Stimulated activated CD8-positive, alpha-beta memory T cell treated with anti-CD3 and anti-CD28 coated beads, Interleukin-7, amount 100 ng/mL, for 4 hours (primary cell): Measurements from ENCODE around the gene LEF1.

Experiments
- DNase-seq, 2 donors: peaks; one replicate each; pipeline ENCODE4 v3.0.0-alpha.2; 2020; ENCODE audit warnings: low read depth in 2 of 2

LEF1 gene

DNA sequence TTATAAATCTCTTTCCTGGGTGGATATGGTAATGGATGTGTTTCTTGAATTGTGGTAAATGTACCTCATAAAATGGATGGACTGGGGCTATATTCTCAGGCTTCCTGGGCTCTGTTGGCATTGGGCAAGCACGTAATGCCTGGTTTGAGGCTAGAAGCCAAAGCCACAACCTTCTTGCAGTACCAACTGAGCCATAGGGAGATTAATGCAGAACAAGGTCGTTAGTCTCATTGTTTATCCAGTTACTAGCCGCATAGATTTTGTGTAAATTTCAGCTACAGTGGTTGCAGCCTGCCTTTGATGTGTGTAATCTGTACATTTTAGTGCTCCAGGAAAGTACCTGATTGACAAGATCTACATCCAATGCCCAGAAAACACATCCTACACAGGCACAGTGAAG is 7.2 kb upstream of the LEF1 start:
- no peak for DNase-seq

GRCh38 chr4:108174856-108175255 is 6.1 kb upstream of the LEF1 start:
- DNase-seq, result no peak

DNA sequence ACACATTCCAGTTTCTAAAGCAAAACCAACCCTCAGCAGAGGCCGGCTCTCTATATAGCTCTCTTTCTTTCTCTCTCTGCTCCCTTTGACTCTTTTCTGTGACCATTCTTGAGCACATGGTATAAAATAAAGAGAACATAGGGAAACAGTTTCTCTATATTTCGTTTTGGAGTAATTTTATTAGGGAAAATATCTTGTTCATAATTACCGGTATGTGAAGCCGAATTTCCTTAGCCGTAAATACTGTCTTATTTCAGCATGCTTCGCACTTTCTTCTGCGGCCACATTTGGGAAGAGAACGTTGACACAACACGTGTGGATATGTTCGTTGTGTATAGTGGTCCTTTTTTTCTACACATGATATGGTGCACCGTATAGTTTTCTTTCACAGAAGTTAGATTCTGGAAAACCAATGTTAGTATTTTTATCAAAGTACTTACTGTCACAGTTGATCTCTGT is 4.9 kb upstream of the LEF1 start:
- DNase-seq, result no peak

DNA sequence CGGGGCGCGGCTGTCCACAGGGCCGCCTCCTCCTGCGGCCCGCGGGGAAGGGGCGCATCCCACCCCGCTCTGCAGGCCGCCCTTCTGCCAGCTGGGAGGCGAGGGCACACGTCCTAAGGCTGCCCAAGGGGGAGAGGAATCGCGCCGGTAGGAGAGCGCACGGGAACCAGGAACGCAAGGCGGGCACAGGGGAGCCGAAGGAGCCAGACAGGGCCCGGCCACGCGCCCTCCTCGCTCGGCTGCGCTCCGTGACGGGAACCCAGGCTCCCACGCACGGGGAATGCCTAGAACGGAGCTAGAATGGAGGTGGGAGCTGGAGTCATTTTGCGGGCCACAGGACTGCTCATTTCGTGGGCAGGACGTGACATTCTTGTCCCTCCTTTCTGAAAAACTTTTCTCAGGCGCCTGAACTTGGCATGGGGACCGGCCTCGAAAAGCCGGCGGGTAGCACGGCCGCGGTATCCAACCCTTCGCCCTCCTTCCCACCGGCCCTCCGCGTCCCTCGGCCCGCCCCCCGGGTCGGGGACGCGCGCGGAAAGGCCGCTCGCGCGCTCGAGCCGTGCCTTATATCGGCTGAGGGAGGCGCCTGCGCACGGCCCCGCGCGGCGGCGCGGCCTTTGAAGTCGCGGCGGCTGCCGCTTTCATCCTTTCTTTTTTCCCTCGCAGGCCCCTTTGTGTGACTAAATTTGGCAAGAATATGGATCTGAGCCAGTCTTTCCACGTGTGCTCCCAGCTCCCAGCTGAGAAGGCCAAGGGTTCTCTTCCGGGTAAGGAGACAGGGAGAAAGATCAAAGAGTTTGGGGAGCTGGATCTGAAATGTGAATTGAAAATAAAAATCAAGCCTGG is 4.2 kb upstream of the LEF1 start:
- DNase-seq, result peak in 1 of 2 donors; percentile 62

GRCh38 chr4:108172231-108172752 is 3.6 kb upstream of the LEF1 start:
- DNase-seq, result no peak

DNA sequence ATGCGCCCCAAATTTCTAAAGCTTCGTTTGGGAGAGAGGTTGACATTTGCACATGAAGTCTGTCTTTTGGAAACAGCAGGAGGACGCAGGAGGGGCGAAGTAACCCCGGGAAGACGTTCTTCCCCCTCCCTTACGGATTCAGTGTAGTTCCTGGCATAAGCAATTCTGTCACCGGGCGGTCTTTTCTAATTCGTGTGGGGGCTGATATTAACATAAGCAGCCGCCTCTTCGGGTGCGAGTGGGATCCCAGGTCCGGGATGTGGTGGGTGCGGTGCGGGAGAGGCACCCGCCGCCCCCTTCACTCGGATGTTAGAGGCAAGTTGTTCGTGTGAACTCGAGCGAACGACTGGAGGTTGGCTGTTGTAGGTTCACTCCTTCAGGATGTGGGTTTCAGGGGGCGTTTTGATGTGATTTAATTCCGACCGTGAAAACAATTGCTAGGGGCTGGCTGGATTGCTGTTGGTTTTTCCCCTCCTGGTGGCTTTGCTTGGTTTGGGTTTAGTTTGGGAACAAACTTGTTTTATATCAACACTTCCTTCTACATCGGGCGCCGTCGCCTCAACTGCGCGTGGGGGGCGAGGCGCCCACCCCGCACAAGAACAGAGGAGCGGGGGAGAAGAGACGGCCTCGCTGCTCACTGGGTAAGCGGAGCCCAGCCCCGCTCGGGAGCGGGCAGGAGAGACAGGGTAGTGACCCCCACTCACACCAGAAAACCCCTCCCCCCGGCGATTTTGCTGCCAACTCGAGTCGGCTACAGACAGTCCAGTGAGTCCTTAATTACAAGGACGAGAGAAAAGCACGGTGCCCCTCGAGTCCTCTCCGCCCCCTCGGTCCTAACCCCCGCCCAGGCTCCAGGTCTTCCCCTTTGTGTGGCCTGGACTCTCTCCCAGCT is 2.9 kb upstream of the LEF1 start:
- peak; percentile 56 to 57 for DNase-seq

DNA sequence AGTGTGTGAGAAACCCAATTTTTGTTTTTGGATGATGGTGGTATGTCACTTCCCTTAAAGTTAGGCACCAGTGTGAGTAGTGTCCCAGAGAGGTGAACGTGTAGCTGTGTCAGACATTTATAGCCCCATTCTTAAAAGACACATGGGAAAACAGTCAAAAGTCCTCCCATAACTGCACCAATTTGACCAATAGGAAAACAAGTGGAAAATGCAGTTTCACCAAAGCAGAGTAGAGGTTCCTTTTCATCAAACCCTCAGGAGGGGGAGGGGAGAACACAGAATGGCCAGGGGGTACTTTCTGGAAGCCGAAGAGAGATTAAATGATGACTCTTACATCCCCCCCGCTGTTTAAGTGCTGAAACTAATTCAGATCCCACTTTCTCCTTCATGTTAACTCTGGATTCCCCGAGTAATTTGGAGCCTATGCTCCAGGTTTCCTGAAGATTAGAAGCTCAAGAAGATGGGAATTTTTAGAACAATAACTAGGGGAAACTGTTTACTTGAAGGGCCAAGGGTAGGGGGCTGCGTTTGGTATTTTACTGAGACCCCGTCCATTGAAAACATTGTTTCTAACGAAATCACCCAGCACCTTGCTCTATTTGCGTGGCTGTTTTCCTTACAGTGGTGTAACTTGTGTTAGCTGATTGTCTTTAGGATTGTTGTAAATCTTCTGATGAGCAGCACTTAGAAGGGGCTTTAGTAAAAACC is 2.1 kb upstream of the LEF1 start:
- no peak for DNase-seq

- no peak for DNase-seq
Measured at GRCh38 chr4:108169664-108170063, 932 bp upstream of the LEF1 start.

DNA sequence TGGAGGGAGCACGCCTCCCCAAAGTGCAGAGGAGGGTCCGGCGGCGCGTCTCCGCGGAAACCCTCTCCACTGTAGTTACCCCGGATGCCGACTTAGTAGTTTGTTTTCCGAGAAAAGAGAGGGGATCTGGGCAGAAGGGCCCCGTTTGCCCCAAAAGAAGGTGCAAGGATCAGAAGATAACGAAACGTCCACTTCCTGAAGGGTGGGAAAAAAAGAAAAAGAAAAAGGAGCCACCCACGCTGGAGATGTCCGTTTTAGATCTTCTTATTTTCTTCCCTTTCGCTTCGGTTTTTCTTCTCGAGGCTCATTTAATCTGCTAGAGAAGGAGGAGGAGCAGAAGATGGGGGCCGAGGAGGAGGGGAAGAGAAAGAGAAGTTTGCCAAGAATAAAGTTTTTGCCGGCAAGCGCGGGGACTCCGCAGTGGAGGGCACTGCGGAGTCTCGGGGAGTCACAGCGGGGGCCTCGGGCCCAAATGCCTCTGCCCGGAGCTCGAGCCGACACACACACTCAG is 517 bp downstream of the LEF1 start:
- no peak for DNase-seq

DNA sequence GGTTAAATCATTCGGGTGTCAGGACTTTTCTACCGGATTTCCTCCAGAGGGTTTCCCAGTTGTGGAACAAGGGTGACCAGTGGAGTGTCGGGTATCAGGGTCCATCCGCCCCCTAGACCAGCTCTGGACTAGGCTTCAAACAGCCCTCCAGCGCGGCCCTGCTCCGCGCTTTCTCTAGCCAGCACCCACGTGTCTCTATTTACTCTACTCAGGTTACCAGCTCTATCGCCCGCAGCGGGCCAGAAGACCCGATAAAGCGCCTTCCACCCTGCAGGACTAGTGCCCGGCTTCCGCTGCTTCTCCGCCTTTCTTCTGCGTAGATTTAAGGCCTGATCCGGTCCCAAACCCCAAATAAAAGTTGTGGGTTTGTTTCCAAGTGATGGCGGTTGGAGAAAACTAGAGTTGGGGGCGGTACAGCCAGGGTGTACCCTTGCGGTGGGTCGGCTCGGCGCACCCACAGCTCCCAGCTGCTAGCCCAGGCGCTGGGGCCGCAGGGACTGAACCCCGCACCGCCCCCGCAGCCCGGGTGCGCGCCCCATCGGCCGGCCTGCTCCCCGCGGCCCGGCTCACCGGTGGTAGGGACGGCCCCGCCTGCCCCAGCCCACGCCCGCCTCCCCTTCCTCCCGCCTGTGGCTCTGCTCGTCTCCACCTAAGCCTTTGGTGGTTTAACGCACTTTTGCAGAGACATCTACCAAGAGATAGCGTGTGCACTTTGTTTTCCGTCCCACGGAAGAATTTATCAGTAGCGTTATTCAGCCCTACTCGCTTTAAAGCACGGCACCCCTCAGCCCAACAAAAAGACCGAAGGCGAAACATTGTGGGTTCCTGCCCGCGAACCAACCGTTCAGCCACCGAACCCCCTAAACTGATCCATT is 2.1 kb downstream of the LEF1 start:
- peak; percentile 57 to 73 for DNase-seq

- DNase-seq, result peak in 1 of 2 donors; percentile 4
Measured at GRCh38 chr4:108166038-108166437, 2.7 kb downstream of the LEF1 start.

DNA sequence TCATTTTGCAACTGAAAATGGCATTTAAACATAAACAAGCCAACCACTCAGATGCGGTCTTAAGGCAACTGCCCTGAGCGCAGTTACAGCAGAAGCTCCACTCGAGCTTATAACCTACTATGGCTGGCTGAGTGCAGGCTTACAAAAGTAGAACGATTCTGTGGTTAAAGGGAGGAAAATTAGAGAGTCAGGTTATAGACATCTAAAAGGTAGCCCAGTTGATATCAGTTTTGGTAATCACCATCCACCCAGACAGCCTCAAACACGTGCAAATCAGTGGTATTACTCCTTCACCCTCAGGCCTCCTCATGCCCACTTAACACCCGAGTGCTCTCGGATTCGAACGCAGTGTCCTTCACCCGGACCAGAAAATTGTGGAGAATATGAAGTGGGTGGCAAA is 3.1 kb downstream of the LEF1 start:
- no peak for DNase-seq

DNA sequence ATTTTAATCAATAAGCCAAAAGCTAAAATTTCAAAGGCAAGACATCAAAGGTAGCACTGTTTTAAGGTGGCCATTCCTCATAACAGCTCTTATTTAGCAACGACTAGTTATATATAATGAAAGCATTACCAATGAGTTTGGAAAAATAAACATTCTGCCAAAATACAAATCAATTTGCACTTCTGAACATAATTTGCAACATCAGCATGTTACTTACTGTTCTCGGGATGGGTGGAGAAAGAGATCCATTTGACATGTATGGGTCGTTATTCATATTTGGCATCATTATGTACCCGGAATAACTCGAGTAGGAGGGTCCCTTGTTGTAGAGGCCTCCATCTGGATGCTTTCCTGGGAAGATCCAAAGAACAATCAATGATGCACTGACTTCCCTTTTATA is 5.4 kb downstream of the LEF1 start:
- DNase-seq, result no peak

DNA sequence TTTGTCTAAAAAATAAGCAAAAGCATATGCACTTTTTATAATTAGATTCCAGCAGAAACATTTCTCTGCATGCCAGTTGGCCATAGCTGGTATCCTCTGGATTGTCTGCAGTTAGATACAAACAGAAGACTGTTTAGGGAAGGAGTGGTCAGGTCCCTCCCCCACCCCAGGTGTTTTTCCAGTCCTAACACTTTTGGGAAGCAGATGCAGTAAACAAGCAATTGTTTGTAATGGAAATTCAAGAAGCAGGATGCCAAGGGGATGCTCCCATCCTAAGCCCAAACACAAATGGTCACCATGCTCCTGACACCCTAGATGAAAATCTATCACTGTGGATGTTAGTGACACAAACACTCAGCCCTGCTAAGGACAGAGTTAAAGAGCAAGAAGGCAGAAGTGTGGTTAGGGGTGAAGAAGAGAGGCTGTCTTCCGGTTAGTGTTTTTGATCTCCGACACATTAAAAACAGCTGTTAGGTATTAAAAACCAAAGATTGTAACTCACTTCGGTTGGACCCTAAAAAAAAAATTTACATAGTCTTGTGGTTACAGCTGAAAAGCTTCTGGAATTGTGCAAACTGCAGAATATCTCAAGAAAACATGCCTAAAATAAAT is 7.9 kb downstream of the LEF1 start:
- no peak for DNase-seq

- DNase-seq, result no peak
Measured at GRCh38 chr4:108159845-108160244, 8.9 kb downstream of the LEF1 start.

- DNase-seq, result no peak
Measured at GRCh38 chr4:108157655-108158054, 11.1 kb downstream of the LEF1 start.

- DNase-seq, result no peak
Measured at GRCh38 chr4:108156391-108156790, 12.3 kb downstream of the LEF1 start.

GRCh38 chr4:108155373-108155772 is 13.4 kb downstream of the LEF1 start:
- peak in 1 of 2 donors; percentile 7 for DNase-seq

GRCh38 chr4:108152980-108153379 is 15.8 kb downstream of the LEF1 start:
- DNase-seq, result no peak
